GM18873 (cell line): ENCODE results near the gene MRPL36.
"Not testable (repeated sequence)": the region's sequence is repeated elsewhere in the genome, so short reads cannot be mapped to it uniquely, and the experiment has no call there.

Source experiments
- ATAC-seq: cut with Tn5 transposase; IDR thresholded peaks from one replicate; pipeline ENCODE4 v1.9.1; 2021; ENCODE audit warnings: mild to moderate bottlenecking, moderate library complexity, moderate number of reproducible peaks; ENCODE audit not compliant: unreplicated experiment, low FRiP score

MRPL36 gene

GRCh38 chr5:1816495-1817089 lies 17.0 kb upstream of the MRPL36 start:
- ATAC-seq = not testable (repeated sequence)

- no peak for ATAC-seq
Measured at GRCh38 chr5:1815881-1816292, 16.2 kb upstream of the MRPL36 start.

- ATAC-seq = no peak
Measured at GRCh38 chr5:1815071-1815786, 15.6 kb upstream of the MRPL36 start.

- no peak for ATAC-seq
Measured at GRCh38 chr5:1814183-1815020, 14.8 kb upstream of the MRPL36 start.

- ATAC-seq = no peak
Measured at GRCh38 chr5:1810581-1811101, 11.0 kb upstream of the MRPL36 start.

- ATAC-seq = no peak
Measured at GRCh38 chr5:1809416-1810035, 9.9 kb upstream of the MRPL36 start.

GRCh38 chr5:1808439-1808838 lies 8.8 kb upstream of the MRPL36 start:
- no peak for ATAC-seq

GRCh38 chr5:1807451-1808185 lies 8.0 kb upstream of the MRPL36 start:
- ATAC-seq = no peak

GRCh38 chr5:1806974-1807373 lies 7.3 kb upstream of the MRPL36 start:
- no peak for ATAC-seq

GRCh38 chr5:1806199-1806598 lies 6.6 kb upstream of the MRPL36 start:
- no peak for ATAC-seq

- no peak for ATAC-seq
Measured at GRCh38 chr5:1805736-1806135, 6.1 kb upstream of the MRPL36 start.

GRCh38 chr5:1805326-1805725 lies 5.7 kb upstream of the MRPL36 start:
- ATAC-seq = no peak

- no peak for ATAC-seq
Measured at GRCh38 chr5:1804001-1804690, 4.5 kb upstream of the MRPL36 start.

GRCh38 chr5:1803192-1803591 lies 3.6 kb upstream of the MRPL36 start:
- no peak for ATAC-seq

GRCh38 chr5:1801967-1802295 lies 2.3 kb upstream of the MRPL36 start:
- ATAC-seq = no peak

- ATAC-seq = peak; percentile 45
Measured at GRCh38 chr5:1801222-1801966, 1.8 kb upstream of the MRPL36 start, which contains the start of gene NDUFS6. Gene NDUFS6 (plus strand): TSS chr5:1801407. CDS start chr5:1801418, 11 bp downstream.

- peak; percentile 22 for ATAC-seq
Measured at GRCh38 chr5:1800472-1801221, 1.0 kb upstream of the MRPL36 start.

- no peak for ATAC-seq
Measured at GRCh38 chr5:1799110-1799601, 481 bp downstream of the MRPL36 start.
